ENCODE results near the gene LAMTOR2. TPM values are rescaled to one million over a fixed set of nuclear protein-coding genes. Genes with fewer than 3 reads are reported as not detected.
A peak's percentile ranks its signal among the peaks of the same experiment; 100 is the strongest.

Gene LAMTOR2
- total RNA-seq, 1 donor from 2014 or later: 108 TPM

- TF ChIP-seq CTCF (IDR thresholded peaks at IDR 0.05; ENCODE audit: insufficient read depth, low read length, poor library complexity, severe bottlenecking): no peak
- Histone ChIP-seq H3K4me3 (ENCODE audit: low read depth, low read length) (no peak overlapping the region), H3K27me3 (ENCODE audit: control insufficient read depth, insufficient read depth, low read length) (no peaks in the 10 kb centered on the region), H3K36me3 (ENCODE audit: control insufficient read depth, insufficient read depth, low read length) (no peaks in the 10 kb centered on the region)
- DNase-seq (ENCODE audit: low read depth): no peak
These were observed 37.0 kb downstream of the LAMTOR2 start for GRCh38 chr1:156091610-156092009.

DNA sequence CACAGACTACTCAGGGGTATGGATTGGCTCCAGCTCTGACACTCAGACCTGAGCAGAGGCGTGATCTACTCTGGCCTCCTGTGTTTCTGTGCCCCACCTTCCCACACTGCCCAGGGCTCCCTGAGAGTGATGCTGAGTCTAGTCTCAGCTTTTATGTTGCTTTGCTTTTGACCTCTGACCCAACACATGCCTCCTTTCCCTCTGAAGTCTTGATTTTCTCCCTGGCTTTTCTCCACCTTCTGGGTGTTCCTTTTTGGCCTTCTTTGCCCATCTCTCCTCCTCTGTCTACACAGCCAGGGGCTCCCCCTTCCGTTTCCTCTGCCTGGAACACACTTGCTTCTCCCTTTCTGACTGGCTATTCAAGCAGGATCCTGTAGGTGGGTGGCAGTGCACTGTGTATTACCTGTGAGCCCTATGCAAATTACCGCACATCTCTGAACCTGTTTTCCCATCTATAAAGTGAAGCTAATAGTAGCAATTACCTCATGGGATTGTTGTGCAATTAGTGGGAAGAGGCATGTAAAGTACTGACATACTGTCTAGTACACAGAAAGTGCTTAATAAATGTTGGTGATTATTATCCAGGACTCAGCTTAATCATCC, 41.4 kb downstream of the LAMTOR2 start:
- Histone ChIP-seq H3K27me3 (ENCODE audit: control insufficient read depth, insufficient read depth, low read length) (no peaks in the 10 kb centered on the region), H3K4me3 (ENCODE audit: low read depth, low read length) (no peak overlapping the region), H3K36me3 (ENCODE audit: control insufficient read depth, insufficient read depth, low read length) (no peaks in the 10 kb centered on the region)
- DNase-seq (ENCODE audit: low read depth): no peak
- no peak for TF ChIP-seq CTCF (IDR thresholded peaks at IDR 0.05; ENCODE audit: insufficient read depth, low read length, poor library complexity, severe bottlenecking)

DNA sequence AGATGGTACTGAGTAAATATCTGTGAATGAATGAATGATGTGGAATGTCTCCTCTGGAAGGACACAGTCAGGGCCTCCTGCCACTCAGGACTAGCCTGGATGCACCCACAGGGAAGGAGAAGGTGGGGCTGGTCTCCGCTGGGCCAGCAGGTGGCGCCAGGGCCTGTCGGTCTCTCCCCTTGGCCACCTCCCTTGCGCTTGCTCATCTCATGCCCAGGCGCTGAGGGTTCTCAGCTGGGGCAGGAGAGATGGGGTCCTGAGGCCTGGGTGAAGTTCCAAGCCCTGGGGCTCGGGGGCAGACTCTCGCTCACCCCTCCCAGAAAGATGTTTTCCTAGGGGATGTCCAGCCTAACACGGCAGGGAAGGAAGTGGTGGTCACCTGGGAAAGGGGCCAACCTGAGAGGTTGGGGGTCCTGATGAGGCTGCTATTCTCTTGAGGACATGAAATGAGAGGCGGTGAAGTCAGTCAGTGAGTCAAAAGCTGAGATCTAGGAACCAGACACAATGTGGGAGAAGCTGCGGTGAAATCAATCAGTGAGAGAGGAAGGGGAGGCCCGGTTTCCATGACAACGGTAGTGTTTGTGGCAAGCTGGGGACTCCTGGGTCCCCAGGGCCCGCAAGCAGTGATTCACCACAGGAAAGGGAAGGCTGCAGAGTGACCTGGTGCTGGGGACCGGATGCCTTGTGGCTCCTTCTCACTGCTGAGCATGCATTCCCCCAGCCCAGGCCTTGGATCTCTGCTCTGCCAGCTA, 42.2 kb downstream of the LAMTOR2 start:
- no peak for DNase-seq (ENCODE audit: low read depth)
- peak; percentile 98 for TF ChIP-seq CTCF (IDR thresholded peaks at IDR 0.05; ENCODE audit: insufficient read depth, low read length, poor library complexity, severe bottlenecking)
- Histone ChIP-seq H3K36me3 (ENCODE audit: control insufficient read depth, insufficient read depth, low read length) (no peaks in the 10 kb centered on the region), H3K27me3 (ENCODE audit: control insufficient read depth, insufficient read depth, low read length) (no peaks in the 10 kb centered on the region), H3K4me3 (ENCODE audit: low read depth, low read length) (no peak overlapping the region)

DNA sequence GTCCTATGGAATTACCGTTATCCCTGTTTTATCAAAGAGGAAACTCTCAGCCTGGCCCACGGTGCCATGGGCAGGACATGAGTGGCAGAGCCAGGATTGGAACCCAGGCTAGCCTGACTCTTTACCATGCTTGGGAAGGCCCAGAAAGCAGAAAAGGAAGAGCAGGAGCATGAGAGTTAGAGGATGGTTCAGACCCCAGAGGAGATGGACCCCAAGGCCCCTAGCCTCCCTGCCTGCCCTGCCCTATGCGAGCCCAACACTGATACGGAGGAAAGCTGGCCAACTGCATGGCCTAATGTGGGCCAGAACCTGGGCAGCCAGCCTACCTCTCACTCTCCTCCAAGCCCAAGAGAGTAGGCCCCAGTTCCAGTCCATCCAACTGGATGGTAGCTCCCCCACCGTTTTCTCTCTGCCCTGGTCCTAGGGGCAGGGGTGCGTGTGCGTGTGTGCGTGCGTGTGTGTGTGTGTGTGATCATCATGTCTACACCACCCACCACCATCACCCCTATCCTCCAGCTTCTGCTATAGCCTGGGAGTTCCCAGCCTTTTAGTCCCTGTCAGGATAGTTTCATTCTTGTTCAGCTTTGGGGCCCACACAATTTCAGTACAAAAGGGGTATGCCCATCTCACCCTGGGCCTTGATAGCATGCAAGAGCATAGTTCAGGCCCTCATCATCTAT, 43.1 kb downstream of the LAMTOR2 start:
- TF ChIP-seq CTCF (IDR thresholded peaks at IDR 0.05; ENCODE audit: insufficient read depth, low read length, poor library complexity, severe bottlenecking): no peak
- H3K36me3 ChIP-seq (ENCODE audit: control insufficient read depth, insufficient read depth, low read length): no peaks in the 10 kb centered on the region
- H3K4me3 ChIP-seq (ENCODE audit: low read depth, low read length): no peak overlapping the region
- DNase-seq (ENCODE audit: low read depth): no peak
- H3K27me3 ChIP-seq (ENCODE audit: control insufficient read depth, insufficient read depth, low read length): no peaks in the 10 kb centered on the region

- no peak for DNase-seq (ENCODE audit: low read depth)
- no peak for TF ChIP-seq CTCF (IDR thresholded peaks at IDR 0.05; ENCODE audit: insufficient read depth, low read length, poor library complexity, severe bottlenecking)
- H3K36me3 ChIP-seq (ENCODE audit: control insufficient read depth, insufficient read depth, low read length): no peaks in the 10 kb centered on the region
- no peak overlapping the region for H3K4me3 ChIP-seq (ENCODE audit: low read depth, low read length)
- no peaks in the 10 kb centered on the region for H3K27me3 ChIP-seq (ENCODE audit: control insufficient read depth, insufficient read depth, low read length)
These were observed 44.2 kb downstream of the LAMTOR2 start for GRCh38 chr1:156098784-156099183.
